ENCODE measurements around the gene C1GALT1C1. TPM values are rescaled to one million over a fixed set of nuclear protein-coding genes. Genes with fewer than 3 reads are reported as not detected.
A peak's percentile ranks its signal among the peaks of the same experiment; 100 is the strongest.
"Not testable (repeated sequence)": the region's sequence is repeated elsewhere in the genome, so short reads cannot be mapped to it uniquely, and the experiment has no call there.

Gene C1GALT1C1
- total RNA-seq (2014; rRNA removed; shearing (Covaris generic); ENCODE audit: low replicate concordance): 20.7 and 25.8 TPM in 2 replicates

GRCh38 chrX:120629667-120630537 lies at the start of gene C1GALT1C1:
TSS of gene C1GALT1C1 (minus strand) at chrX:120630054. CDS start at chrX:120627166, 2,888 bp downstream.
- Histone ChIP-seq H4K20me1 (ENCODE audit: insufficient read depth, low read depth, low read length) (no peaks in the 10 kb centered on the region), H3K4me1 (ENCODE audit: low read length) (peaks cover 14% of the 10 kb centered on the region), H3K27ac (ENCODE audit: low read length) (peak within 1 kb of the TSS; percentile 80), H3K27me3 (ENCODE audit: low read length) (no peaks in the 10 kb centered on the region), H2AFZ (ENCODE audit: low read length) (no peak within 1 kb of the TSS), H3K4me2 (ENCODE audit: low read depth, low read length, poor library complexity, severe bottlenecking) (peak within 1 kb of the TSS; percentile 87), H3K9me3 (ENCODE audit: low read length) (no peaks in the 10 kb centered on the region), H3K4me3 (ENCODE audit: low read length) (peak within 1 kb of the TSS; percentile 81), H3K9ac (ENCODE audit: low read length) (peak within 1 kb of the TSS; percentile 82), H3K9me2 (replicated peaks; ENCODE audit: insufficient read depth, low read length) (no peaks in the 10 kb centered on the region; the same call in 1 of the 2 replicates), H3K79me2 (ENCODE audit: low read length) (peaks cover 29% of the 10 kb centered on the region), H3K36me3 (ENCODE audit: insufficient read depth, low read length) (no peaks in the 10 kb centered on the region)
- DNase-seq: peak; percentile 96

GRCh38 chrX:120677004-120677652 lies 47.3 kb upstream of the C1GALT1C1 start:
- H3K79me2 ChIP-seq (ENCODE audit: low read length): no peaks in the 10 kb centered on the region
- peaks cover 10% of the 10 kb centered on the region for H3K4me1 ChIP-seq (ENCODE audit: low read length)
- no peaks in the 10 kb centered on the region for H3K36me3 ChIP-seq (ENCODE audit: insufficient read depth, low read length)
- H3K27me3 ChIP-seq (ENCODE audit: low read length): no peaks in the 10 kb centered on the region
- H3K4me3 ChIP-seq (ENCODE audit: low read length): no peak overlapping the region
- no peak overlapping the region for H3K9ac ChIP-seq (ENCODE audit: low read length)
- H4K20me1 ChIP-seq (ENCODE audit: insufficient read depth, low read depth, low read length): no peaks in the 10 kb centered on the region
- no peak overlapping the region for H2AFZ ChIP-seq (ENCODE audit: low read length)
- H3K4me2 ChIP-seq (ENCODE audit: low read depth, low read length, poor library complexity, severe bottlenecking): no peak overlapping the region
- no peak overlapping the region for H3K27ac ChIP-seq (ENCODE audit: low read length)
- peak; percentile 2 for DNase-seq
- H3K9me3 ChIP-seq (ENCODE audit: low read length): no peaks in the 10 kb centered on the region
- H3K9me2 ChIP-seq (replicated peaks; ENCODE audit: insufficient read depth, low read length): no peaks in the 10 kb centered on the region

DNA sequence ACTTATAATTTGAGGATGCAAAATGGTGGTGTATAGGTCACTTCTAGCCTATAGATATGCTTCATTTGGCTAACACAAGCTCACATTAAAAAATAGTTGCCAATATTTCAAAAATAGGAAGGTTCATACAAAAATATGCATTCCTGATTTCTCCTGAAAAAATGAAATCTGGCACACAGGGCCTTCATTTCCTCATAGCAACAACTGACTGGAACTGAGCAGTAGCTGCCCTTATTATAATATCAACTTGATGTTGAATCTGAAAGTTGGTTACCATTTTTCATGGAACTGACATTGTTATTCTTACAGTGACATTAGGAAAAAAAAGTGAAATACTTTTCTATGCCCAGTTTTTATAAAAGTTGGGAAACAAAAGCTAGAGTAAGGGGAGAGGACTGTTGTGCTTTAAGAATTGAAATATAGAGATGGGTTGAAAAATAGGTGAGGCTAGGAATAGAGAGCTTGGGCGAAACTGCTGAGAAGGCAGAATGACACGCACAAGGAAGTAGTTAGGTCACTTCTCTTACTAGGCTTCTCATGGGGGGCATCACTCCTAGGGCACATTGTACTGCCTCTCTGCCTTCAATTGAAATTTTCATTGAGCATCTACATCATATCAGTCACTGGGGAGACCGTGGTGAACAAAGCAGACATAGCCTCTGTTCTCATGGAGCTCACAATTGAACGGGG lies 43.1 kb upstream of the C1GALT1C1 start:
- no peaks in the 10 kb centered on the region for H3K27me3 ChIP-seq (ENCODE audit: low read length)
- H3K4me2 ChIP-seq (ENCODE audit: low read depth, low read length, poor library complexity, severe bottlenecking): no peak overlapping the region
- H3K9me2 ChIP-seq (replicated peaks; ENCODE audit: insufficient read depth, low read length): no peaks in the 10 kb centered on the region
- no peak overlapping the region for H3K27ac ChIP-seq (ENCODE audit: low read length)
- peaks cover 10% of the 10 kb centered on the region for H3K4me1 ChIP-seq (ENCODE audit: low read length)
- no peak overlapping the region for H2AFZ ChIP-seq (ENCODE audit: low read length)
- no peaks in the 10 kb centered on the region for H3K36me3 ChIP-seq (ENCODE audit: insufficient read depth, low read length)
- no peaks in the 10 kb centered on the region for H3K79me2 ChIP-seq (ENCODE audit: low read length)
- H3K9ac ChIP-seq (ENCODE audit: low read length): no peak overlapping the region
- H4K20me1 ChIP-seq (ENCODE audit: insufficient read depth, low read depth, low read length): no peaks in the 10 kb centered on the region
- no peak for DNase-seq
- H3K4me3 ChIP-seq (ENCODE audit: low read length): no peak overlapping the region
- no peaks in the 10 kb centered on the region for H3K9me3 ChIP-seq (ENCODE audit: low read length)

GRCh38 chrX:120672389-120672788 lies 42.5 kb upstream of the C1GALT1C1 start:
- H3K4me1 ChIP-seq (ENCODE audit: low read length): peaks cover 10% of the 10 kb centered on the region
- no peaks in the 10 kb centered on the region for H3K9me3 ChIP-seq (ENCODE audit: low read length)
- no peak overlapping the region for H3K27ac ChIP-seq (ENCODE audit: low read length)
- no peak overlapping the region for H3K4me2 ChIP-seq (ENCODE audit: low read depth, low read length, poor library complexity, severe bottlenecking)
- H3K36me3 ChIP-seq (ENCODE audit: insufficient read depth, low read length): no peaks in the 10 kb centered on the region
- no peak overlapping the region for H3K4me3 ChIP-seq (ENCODE audit: low read length)
- no peaks in the 10 kb centered on the region for H3K27me3 ChIP-seq (ENCODE audit: low read length)
- 0 out of 2 replicates have a peak overlapping the region, but pooled peaks have one; percentile 34 for H2AFZ ChIP-seq (ENCODE audit: low read length)
- H3K9ac ChIP-seq (ENCODE audit: low read length): no peak overlapping the region
- DNase-seq: no peak
- H3K79me2 ChIP-seq (ENCODE audit: low read length): no peaks in the 10 kb centered on the region
- no peaks in the 10 kb centered on the region for H3K9me2 ChIP-seq (replicated peaks; ENCODE audit: insufficient read depth, low read length)
- H4K20me1 ChIP-seq (ENCODE audit: insufficient read depth, low read depth, low read length): no peaks in the 10 kb centered on the region

DNA sequence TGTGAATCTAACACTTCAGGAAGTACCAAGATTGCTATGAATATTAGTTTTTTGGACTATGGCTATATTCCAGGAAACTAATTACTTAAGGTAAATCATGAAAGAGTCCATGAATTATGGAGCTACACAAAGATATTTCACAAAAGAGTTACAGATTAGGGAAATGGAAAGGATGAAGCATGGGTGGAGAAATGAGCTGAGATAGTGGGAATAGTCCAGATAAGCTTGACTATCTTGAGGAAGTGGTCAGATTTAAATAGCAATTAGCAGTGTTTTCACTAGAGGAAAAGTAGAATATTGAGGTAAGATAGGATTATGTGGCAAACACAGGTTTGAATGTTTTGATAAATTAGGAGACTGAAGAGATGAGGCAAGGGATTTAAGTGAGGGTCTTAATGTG lies 42.1 kb upstream of the C1GALT1C1 start:
- no peaks in the 10 kb centered on the region for H3K79me2 ChIP-seq (ENCODE audit: low read length)
- no peaks in the 10 kb centered on the region for H3K36me3 ChIP-seq (ENCODE audit: insufficient read depth, low read length)
- no peaks in the 10 kb centered on the region for H3K9me3 ChIP-seq (ENCODE audit: low read length)
- no peak overlapping the region for H3K4me2 ChIP-seq (ENCODE audit: low read depth, low read length, poor library complexity, severe bottlenecking)
- no peak for DNase-seq
- no peak overlapping the region for H3K9ac ChIP-seq (ENCODE audit: low read length)
- no peak overlapping the region for H3K4me3 ChIP-seq (ENCODE audit: low read length)
- no peaks in the 10 kb centered on the region for H3K27me3 ChIP-seq (ENCODE audit: low read length)
- no peaks in the 10 kb centered on the region for H3K9me2 ChIP-seq (replicated peaks; ENCODE audit: insufficient read depth, low read length)
- no peak overlapping the region for H2AFZ ChIP-seq (ENCODE audit: low read length)
- H3K27ac ChIP-seq (ENCODE audit: low read length): no peak overlapping the region
- no peaks in the 10 kb centered on the region for H4K20me1 ChIP-seq (ENCODE audit: insufficient read depth, low read depth, low read length)
- peaks cover 10% of the 10 kb centered on the region for H3K4me1 ChIP-seq (ENCODE audit: low read length)

GRCh38 chrX:120668357-120668756 lies 38.5 kb upstream of the C1GALT1C1 start:
- Histone ChIP-seq H4K20me1 (ENCODE audit: insufficient read depth, low read depth, low read length) (no peaks in the 10 kb centered on the region), H3K27ac (ENCODE audit: low read length) (no peak overlapping the region), H3K27me3 (ENCODE audit: low read length) (no peaks in the 10 kb centered on the region), H3K36me3 (ENCODE audit: insufficient read depth, low read length) (no peaks in the 10 kb centered on the region), H3K9ac (ENCODE audit: low read length) (no peak overlapping the region), H3K79me2 (ENCODE audit: low read length) (no peaks in the 10 kb centered on the region), H3K4me3 (ENCODE audit: low read length) (no peak overlapping the region), H3K4me2 (ENCODE audit: low read depth, low read length, poor library complexity, severe bottlenecking) (no peak overlapping the region), H3K9me2 (replicated peaks; ENCODE audit: insufficient read depth, low read length) (no peaks in the 10 kb centered on the region), H3K4me1 (ENCODE audit: low read length) (no peaks in the 10 kb centered on the region), H2AFZ (ENCODE audit: low read length) (no peak overlapping the region), H3K9me3 (ENCODE audit: low read length) (no peaks in the 10 kb centered on the region)
- no peak for DNase-seq

GRCh38 chrX:120664535-120664934 lies 34.7 kb upstream of the C1GALT1C1 start:
- H3K36me3 ChIP-seq (ENCODE audit: insufficient read depth, low read length); DNase-seq; H3K27ac ChIP-seq (ENCODE audit: low read length); H3K4me1 ChIP-seq (ENCODE audit: low read length); H3K9ac ChIP-seq (ENCODE audit: low read length); H3K79me2 ChIP-seq (ENCODE audit: low read length); H4K20me1 ChIP-seq (ENCODE audit: insufficient read depth, low read depth, low read length); H3K4me2 ChIP-seq (ENCODE audit: low read depth, low read length, poor library complexity, severe bottlenecking); H3K27me3 ChIP-seq (ENCODE audit: low read length); H3K9me3 ChIP-seq (ENCODE audit: low read length); H2AFZ ChIP-seq (ENCODE audit: low read length); H3K9me2 ChIP-seq (replicated peaks; ENCODE audit: insufficient read depth, low read length); H3K4me3 ChIP-seq (ENCODE audit: low read length): not testable (repeated sequence)

GRCh38 chrX:120664081-120664480 lies 34.2 kb upstream of the C1GALT1C1 start:
- no peaks in the 10 kb centered on the region for H3K9me2 ChIP-seq (replicated peaks; ENCODE audit: insufficient read depth, low read length)
- no peaks in the 10 kb centered on the region for H3K27me3 ChIP-seq (ENCODE audit: low read length)
- no peak overlapping the region for H3K27ac ChIP-seq (ENCODE audit: low read length)

More at GRCh38 chrX:120664081-120664480, 34.2 kb upstream of the C1GALT1C1 start:
- Histone ChIP-seq H3K9me3 (ENCODE audit: low read length) (no peaks in the 10 kb centered on the region), H2AFZ (ENCODE audit: low read length) (no peak overlapping the region), H3K4me1 (ENCODE audit: low read length) (no peaks in the 10 kb centered on the region), H3K4me3 (ENCODE audit: low read length) (no peak overlapping the region), H3K4me2 (ENCODE audit: low read depth, low read length, poor library complexity, severe bottlenecking) (no peak overlapping the region), H3K36me3 (ENCODE audit: insufficient read depth, low read length) (no peaks in the 10 kb centered on the region), H3K79me2 (ENCODE audit: low read length) (no peaks in the 10 kb centered on the region), H3K9ac (ENCODE audit: low read length) (no peak overlapping the region), H4K20me1 (ENCODE audit: insufficient read depth, low read depth, low read length) (no peaks in the 10 kb centered on the region)
- DNase-seq: peak; percentile 63
